DMS114 treated with DMSO at 0.1 percent for 48 hours (cell line): Measurements from ENCODE around the gene EIF3J.

Source experiments
- DNase-seq: peaks from one replicate; lab custom pipeline; 2025; ENCODE audit not compliant: unreplicated experiment; lab: John Stamatoyannopoulos, UW

EIF3J gene

DNA sequence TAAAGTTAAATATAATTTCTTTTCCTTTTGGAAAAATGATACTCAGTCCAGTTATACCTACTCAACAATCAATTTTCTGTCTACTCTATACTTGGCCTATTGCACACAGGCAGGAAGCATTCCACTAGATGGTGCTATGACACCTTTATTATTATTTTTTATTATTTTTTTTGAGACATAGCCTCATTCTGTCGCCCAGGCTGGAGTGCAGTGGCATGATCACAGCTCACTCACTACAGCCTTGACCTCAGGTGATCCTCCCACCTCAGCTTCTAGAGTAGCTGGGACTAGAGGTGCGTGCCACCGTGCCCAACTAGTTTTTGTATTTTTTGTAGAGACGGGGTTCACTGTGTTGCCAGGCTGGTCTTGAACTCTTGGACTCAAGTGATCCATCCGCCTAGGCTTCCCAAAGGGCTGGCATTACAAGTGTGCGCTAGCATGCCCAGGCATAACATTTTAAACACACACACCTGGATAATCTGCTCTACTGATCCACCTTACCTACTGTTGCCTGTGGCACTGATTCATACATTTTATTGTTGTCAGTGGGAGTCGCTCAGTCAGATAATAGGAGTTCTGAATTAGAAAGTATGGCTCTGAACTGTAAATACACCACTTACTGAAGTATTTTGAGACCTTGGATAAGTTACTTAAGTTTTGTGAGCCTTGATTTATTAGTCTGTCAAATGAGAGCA lies 56.2 kb downstream of the EIF3J start:
- peak; percentile 11 for DNase-seq

DNA sequence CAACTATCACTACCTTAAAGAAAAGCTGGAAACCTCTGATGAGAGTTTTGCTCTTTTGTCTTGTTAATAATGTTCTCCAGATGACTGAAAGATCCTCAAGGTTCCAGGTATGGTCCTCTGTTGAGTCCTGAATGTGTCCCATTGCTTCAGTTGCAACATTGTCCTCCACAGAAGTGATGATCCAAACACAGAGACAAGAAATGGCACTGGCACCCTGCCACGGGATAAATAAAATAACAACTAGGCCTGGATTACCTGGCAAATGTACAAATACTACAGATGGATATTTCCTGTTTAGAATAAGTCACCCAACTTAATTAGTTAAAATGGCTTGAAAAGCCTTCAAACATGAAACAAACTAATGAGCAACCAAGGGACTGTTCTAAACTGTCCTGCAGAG lies 58.3 kb downstream of the EIF3J start:
- DNase-seq = no peak

DNA sequence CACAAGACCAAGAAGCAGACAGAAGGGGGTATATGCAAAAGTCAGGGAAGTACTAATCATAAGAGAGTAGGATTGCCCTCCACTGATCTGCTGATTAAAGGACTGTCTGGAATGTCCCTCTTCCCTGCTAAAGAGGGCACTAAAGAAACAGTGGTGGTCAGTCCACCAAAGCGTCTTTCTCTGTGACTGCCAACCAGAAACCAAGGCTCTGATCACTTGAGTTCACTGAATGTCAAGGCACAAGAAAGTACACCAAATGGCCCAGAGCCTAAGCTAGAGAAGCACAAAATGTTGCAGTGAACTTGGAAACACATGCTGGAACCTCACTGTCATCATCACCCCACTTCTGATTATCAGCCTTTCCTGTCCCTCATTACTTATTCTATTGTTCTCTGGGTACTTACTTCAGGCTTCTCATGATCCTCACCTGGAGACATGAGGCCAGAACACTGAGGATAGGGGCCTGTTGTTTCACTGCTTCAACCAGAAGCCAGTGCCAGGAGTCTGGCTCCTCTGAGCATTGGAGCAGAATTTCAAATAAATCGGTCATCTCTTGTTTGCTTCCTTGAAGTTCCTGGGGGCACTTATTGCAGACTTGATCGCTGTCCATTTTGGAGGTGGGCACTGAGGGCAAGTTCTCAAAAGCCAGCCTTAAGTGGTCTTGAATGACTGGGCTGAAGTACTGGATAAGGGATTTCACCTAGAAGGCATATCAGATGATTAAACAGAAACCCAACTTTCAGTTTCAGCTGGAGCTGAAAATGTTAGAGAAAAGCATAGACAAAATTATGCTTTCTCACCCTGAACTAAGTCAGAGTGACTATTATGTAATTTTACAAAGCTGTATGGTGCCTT lies 58.9 kb downstream of the EIF3J start:
- DNase-seq = no peak

DNA sequence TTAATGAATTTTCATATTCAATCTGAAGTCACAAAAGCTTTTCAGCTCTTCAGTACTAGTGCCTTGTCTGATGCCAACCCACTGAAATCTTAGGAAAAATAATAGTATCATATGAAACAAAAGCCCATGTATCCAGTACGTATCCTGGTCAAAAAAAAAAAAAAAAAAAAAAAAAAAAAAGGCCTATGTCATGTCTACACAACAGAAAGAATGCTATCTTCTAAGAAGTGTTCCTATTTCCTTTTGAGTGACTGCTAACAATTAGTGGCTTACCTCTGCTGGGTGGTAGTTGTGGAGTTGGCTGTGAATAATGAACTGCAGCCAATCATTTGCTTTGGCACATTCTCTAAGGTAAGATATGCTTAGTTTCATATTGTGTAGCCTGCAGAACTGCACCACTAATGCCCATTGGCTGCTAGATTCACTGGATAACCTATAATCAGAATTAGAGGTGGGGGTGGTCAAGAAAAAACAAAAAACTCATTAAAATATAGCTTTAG lies 59.6 kb downstream of the EIF3J start:
- DNase-seq = no peak

DNA sequence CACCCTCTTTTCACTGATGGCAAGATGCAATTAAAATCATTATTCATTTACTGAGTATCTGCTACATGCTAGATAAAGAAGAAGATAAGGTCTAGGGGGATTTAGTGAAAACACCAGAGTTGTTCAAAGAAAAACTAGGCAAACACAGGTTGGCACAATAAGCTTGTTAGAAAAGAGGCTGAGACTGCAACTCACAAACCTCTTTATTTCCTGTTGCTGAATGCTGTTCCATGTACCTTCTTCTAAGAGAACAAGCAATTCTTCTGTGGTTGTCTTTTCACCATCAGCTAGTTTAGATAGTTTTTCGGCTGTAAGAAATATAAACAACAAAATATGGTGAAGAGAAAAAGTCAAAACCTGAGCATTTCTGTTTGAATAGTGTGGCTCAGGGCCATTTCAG lies 61.1 kb downstream of the EIF3J start:
- DNase-seq = no peak

DNA sequence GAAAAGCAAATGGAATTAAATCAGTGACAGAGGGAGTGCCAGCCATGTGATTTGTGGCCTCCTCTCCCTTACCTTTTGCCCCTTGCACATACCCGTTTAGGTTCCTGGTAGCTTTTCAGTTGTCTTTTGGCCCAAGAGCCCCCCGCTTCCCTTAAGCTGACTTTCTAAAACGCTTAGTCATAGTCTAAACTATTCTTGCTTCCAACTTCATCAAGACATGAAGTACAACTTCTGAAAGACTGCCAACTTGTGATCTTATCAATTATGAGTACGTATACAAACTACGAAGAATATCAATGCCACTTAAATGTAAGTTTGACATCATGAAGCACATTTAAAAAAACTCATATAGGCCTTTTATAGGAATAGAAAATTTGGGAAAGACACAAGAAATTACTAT lies 61.9 kb downstream of the EIF3J start:
- DNase-seq = no peak

DNA sequence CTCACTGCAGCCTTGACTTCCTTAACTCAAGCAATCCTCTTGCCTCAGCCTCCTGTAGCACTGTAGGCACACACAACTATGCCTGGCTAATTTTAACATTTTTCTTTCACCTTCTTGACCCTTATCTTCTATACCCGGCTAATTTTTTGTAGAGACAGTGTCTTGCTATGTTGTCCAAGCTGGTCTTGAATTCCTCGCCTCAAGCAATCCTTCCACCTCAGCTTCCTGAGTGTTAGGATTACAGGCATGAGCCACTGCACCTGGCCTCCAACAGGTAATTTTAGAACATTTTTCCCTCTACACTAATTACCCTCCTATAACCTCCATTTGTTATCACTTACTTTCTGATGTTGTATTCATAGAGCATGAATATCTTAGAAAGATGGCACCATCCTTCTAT lies 66.2 kb downstream of the EIF3J start:
- no peak for DNase-seq

DNA sequence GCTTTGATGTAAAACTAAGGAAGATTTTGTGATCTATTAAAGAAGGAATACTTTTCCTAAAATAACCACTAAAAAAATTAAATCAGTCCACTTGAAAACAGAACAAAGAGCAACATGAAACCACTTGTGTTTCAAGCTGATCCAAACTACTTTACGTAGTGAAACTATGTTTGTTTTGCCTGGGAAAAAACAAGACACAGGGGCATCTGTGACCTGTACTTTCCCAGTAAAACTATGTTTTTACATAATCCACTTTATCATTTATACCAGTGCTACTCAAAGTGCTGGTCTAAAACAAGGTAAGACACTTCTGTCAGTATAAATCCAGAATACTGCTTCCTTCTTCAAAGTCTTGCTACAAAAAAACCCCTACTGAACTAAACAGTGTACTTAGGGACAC lies 69.8 kb downstream of the EIF3J start:
- no peak for DNase-seq
